H1 (cell line): ENCODE data around the gene DNTTIP2. TPM values are rescaled to one million over a fixed set of nuclear protein-coding genes. Genes with fewer than 3 reads are reported as not detected.

ENCODE experiments used
- CTCF ChIA-PET: fragments of 300-600 bp; sonication (Branson Sonifier 250); formaldehyde crosslinking; loops from one replicate; lab custom pipeline; 2021; ENCODE audit not compliant: partially characterized antibody; lab: Charles Lee
- POLR2A ChIA-PET: fragments of 300-600 bp; sonication (Branson Sonifier 250); formaldehyde crosslinking; loops from one replicate; lab custom pipeline; 2021; ENCODE audit warnings: inconsistent platforms; ENCODE audit not compliant: partially characterized antibody; lab: Charles Lee
- DNase-seq, 2 experiments: peaks; one replicate each; pipeline versions ENCODE4 v3.0.0 to v3.0.0-alpha.2; 2010 to 2022; ENCODE audit warnings: low spot score in 2 of 2, low read depth in 1 of 2, mixed read lengths in 1 of 2
- FAIRE-seq: peaks from 2 replicates; lab custom pipeline; 2011; peaks lifted over from hg19 to GRCh38; lab: Jason Lieb, UNC
- H2AFZ ChIP-seq: 2 replicates; pipeline ENCODE4 v1.8.1; 2012; ENCODE audit warnings: low read length, inconsistent platforms
- H2AK5ac ChIP-seq: 2 replicates; pipeline ENCODE4 v1.6.1; 2013; ENCODE audit warnings: low read depth, low read length
- H2BK120ac ChIP-seq: replicated peaks from 2 replicates; pipeline ENCODE3; 2013; ENCODE audit warnings: low read depth, low read length, inconsistent platforms
- H2BK12ac ChIP-seq: 2 replicates; pipeline ENCODE4 v1.6.1; 2013; ENCODE audit warnings: low read depth, low read length
- H2BK15ac ChIP-seq: 2 replicates; pipeline ENCODE4 v1.6.1; 2013; ENCODE audit warnings: low read length
- H2BK20ac ChIP-seq: 2 replicates; pipeline ENCODE4 v1.6.1; 2013; ENCODE audit warnings: low read length
- H2BK5ac ChIP-seq: 2 replicates; pipeline ENCODE4 v1.6.1; 2013; ENCODE audit warnings: low read depth, low read length
- H3K14ac ChIP-seq: 2 replicates; pipeline ENCODE4 v1.6.1; 2013; ENCODE audit warnings: inconsistent platforms; ENCODE audit not compliant: insufficient read length
- H3K18ac ChIP-seq: 2 replicates; pipeline ENCODE4 v1.6.1; 2013; ENCODE audit warnings: low read length; ENCODE audit errors: extremely low read depth
- H3K23ac ChIP-seq: 2 replicates; pipeline ENCODE4 v1.6.1; 2013; ENCODE audit warnings: inconsistent platforms; ENCODE audit not compliant: insufficient read length
- H3K23me2 ChIP-seq: 2 replicates; pipeline ENCODE4 v1.6.1; 2013; ENCODE audit warnings: low read depth, low read length
- H3K27ac ChIP-seq: 2 replicates; pipeline ENCODE4 v1.6.1; 2011; ENCODE audit warnings: low read depth, low read length, inconsistent platforms
- H3K27me3 ChIP-seq, 4 experiments: replicated peaks in 1 of 4; 1 replicate in 1 of 4; 2 replicates in 3 of 4; pipeline versions ENCODE4 v1.6.1 to v1.8.1; 2011 to 2013; ENCODE audit warnings: low read length in 3 of 4, mild to moderate bottlenecking in 3 of 4, inconsistent platforms in 2 of 4, mixed read lengths in 2 of 4, moderate library complexity in 1 of 4; ENCODE audit not compliant: control insufficient read depth in 3 of 4, insufficient read depth in 3 of 4; ENCODE audit errors: extremely low read depth in 1 of 4
- H3K36me3 ChIP-seq, 4 experiments: 2 replicates each; pipeline versions ENCODE4 v1.6.1 to v1.8.1; 2011 to 2013; ENCODE audit warnings: mild to moderate bottlenecking in 4 of 4, low read length in 3 of 4, moderate library complexity in 2 of 4, control low read depth in 1 of 4, inconsistent platforms in 1 of 4; ENCODE audit not compliant: insufficient read depth in 4 of 4, control insufficient read depth in 2 of 4
- H3K4ac ChIP-seq: replicated peaks from 2 replicates; pipeline ENCODE3; 2013; ENCODE audit warnings: low read length, low read depth, mixed read lengths, inconsistent platforms; ENCODE audit not compliant: insufficient read length
- H3K4me1 ChIP-seq, 4 experiments: replicated peaks in 1 of 4; 1 replicate in 1 of 4; 2 replicates in 3 of 4; pipeline versions ENCODE4 v1.6.1 to v1.8.1; 2011 to 2013; ENCODE audit warnings: low read length in 3 of 4, inconsistent platforms in 2 of 4, mixed read lengths in 1 of 4; ENCODE audit not compliant: insufficient read depth in 4 of 4, control insufficient read depth in 3 of 4
- H3K4me2 ChIP-seq, 2 experiments: 2 replicates each; pipeline versions ENCODE4 v1.6.1 to v1.8.1; 2011 to 2013; ENCODE audit warnings: low read depth in 2 of 2, low read length in 2 of 2, control low read depth in 1 of 2, inconsistent platforms in 1 of 2, mild to moderate bottlenecking in 1 of 2; ENCODE audit not compliant: insufficient read depth in 1 of 2
- H3K4me3 ChIP-seq, 4 experiments: fragments of 200-600, 300-600 bp in 1 of 4; sonication (generic), shearing (Covaris generic), sonication (Bioruptor Twin) in 1 of 4; 2 replicates each; pipeline versions ENCODE4 v1.5.1 to v1.8.1; 2011 to 2016; ENCODE audit warnings: low read length in 4 of 4, low read depth in 3 of 4, control low read depth in 2 of 4, inconsistent platforms in 2 of 4, mild to moderate bottlenecking in 2 of 4, mixed read lengths in 1 of 4, moderate library complexity in 1 of 4; ENCODE audit not compliant: insufficient read depth in 2 of 4; ENCODE audit errors: extremely low read depth in 1 of 4
- H3K56ac ChIP-seq: replicated peaks from 2 replicates; pipeline ENCODE3; 2013; ENCODE audit warnings: low read depth, mild to moderate bottlenecking, mixed read lengths, low read length, inconsistent platforms; ENCODE audit not compliant: insufficient read length
- H3K79me1 ChIP-seq: 2 replicates; pipeline ENCODE4 v1.6.1; 2013; ENCODE audit warnings: low read depth, low read length, control low read depth
- H3K79me2 ChIP-seq, 2 experiments: 2 replicates each; pipeline versions ENCODE4 v1.6.1 to v1.8.1; 2012 to 2013; ENCODE audit warnings: low read length in 2 of 2, mild to moderate bottlenecking in 2 of 2, inconsistent platforms in 1 of 2; ENCODE audit not compliant: insufficient read depth in 2 of 2, control insufficient read depth in 1 of 2
- H3K9ac ChIP-seq, 4 experiments: replicated peaks in 1 of 4; 1 replicate in 1 of 4; 2 replicates in 3 of 4; pipeline versions ENCODE4 v1.6.1 to v1.8.1; 2011 to 2013; ENCODE audit warnings: low read depth in 3 of 4, low read length in 3 of 4, control low read depth in 2 of 4, mild to moderate bottlenecking in 2 of 4, moderate library complexity in 2 of 4, inconsistent platforms in 1 of 4; ENCODE audit errors: extremely low read depth in 1 of 4
- H3K9me3 ChIP-seq, 2 experiments: 2 replicates each; pipeline versions ENCODE4 v1.6.1 to v1.8.1; 2012 to 2013; ENCODE audit warnings: mild to moderate bottlenecking in 2 of 2, moderate library complexity in 2 of 2, control low read depth in 1 of 2, inconsistent platforms in 1 of 2, low read depth in 1 of 2, low read length in 1 of 2, mixed read lengths in 1 of 2; ENCODE audit not compliant: insufficient read depth in 2 of 2
- H4K20me1 ChIP-seq, 2 experiments: replicated peaks in 1 of 2; 2 replicates each; pipeline versions ENCODE3 to v1.8.1; 2011 to 2013; ENCODE audit warnings: inconsistent platforms in 2 of 2, low read length in 2 of 2, mild to moderate bottlenecking in 1 of 2; ENCODE audit not compliant: insufficient read depth in 2 of 2, control insufficient read depth in 1 of 2
- H4K5ac ChIP-seq: 2 replicates; pipeline ENCODE4 v1.6.1; 2013; ENCODE audit warnings: low read length, low read depth, mixed read lengths, inconsistent platforms; ENCODE audit not compliant: insufficient read length
- H4K8ac ChIP-seq: 2 replicates; pipeline ENCODE4 v1.8.0; 2013; ENCODE audit warnings: mild to moderate bottlenecking, moderate library complexity, low read length, inconsistent platforms; ENCODE audit not compliant: insufficient read depth; ENCODE audit errors: extremely low read depth
- H4K91ac ChIP-seq: replicated peaks from 2 replicates; pipeline ENCODE3; 2013; ENCODE audit warnings: low read length, mixed read lengths, inconsistent platforms; ENCODE audit not compliant: insufficient read length
- ATF3 ChIP-seq: IDR thresholded peaks from 2 replicates; pipeline ENCODE4 v1.6.1; 2011; ENCODE audit warnings: low read depth, mild to moderate bottlenecking, low read length; ENCODE audit not compliant: insufficient read depth
- GABPA ChIP-seq: IDR thresholded peaks from 2 replicates; pipeline ENCODE4 v1.6.1; 2011; ENCODE audit warnings: mild to moderate bottlenecking, low read length, moderate library complexity, borderline replicate concordance; ENCODE audit not compliant: insufficient read depth
- MAFK ChIP-seq: IDR thresholded peaks from 2 replicates; pipeline ENCODE4 v1.6.1; 2012; ENCODE audit warnings: low read depth, mild to moderate bottlenecking, improper control_type of control experiment, low read length
- SP1 ChIP-seq: IDR thresholded peaks from 2 replicates; pipeline ENCODE4 v1.6.1; 2011; ENCODE audit warnings: low read depth, low read length
- TEAD4 ChIP-seq: IDR thresholded peaks from 2 replicates; pipeline ENCODE4 v1.6.1; 2012; ENCODE audit warnings: low read depth, low read length, inconsistent platforms, mixed read lengths
- YY1 ChIP-seq: IDR thresholded peaks from 2 replicates; pipeline ENCODE4 v1.6.1; 2011; ENCODE audit warnings: low read depth, mild to moderate bottlenecking, low read length
- WGBS, 2 experiments: shearing (Covaris generic) in 1 of 2; methylation state at CpG; one replicate each; pipeline versions ENCODE4 v1.1.6 to v1.1.7; 2013 to 2015; ENCODE audit warnings: low lambda C conversion rate in 2 of 2, mixed read lengths in 2 of 2, inconsistent platforms in 1 of 2, low coverage in 1 of 2, missing lambda C conversion rate in 1 of 2; ENCODE audit not compliant: insufficient replicate concordance in 2 of 2, insufficient coverage in 1 of 2, insufficient read length in 1 of 2; ENCODE audit errors: extremely low coverage in 1 of 2, missing lambda C conversion rate in 1 of 2; 5-methylcytosine and 5-hydroxymethylcytosine counted together
- polyA plus RNA-seq, 7 experiments: library from polyadenylated mRNA; depleted of rRNA in 3 of 7; stranded (reverse) in 5 of 7; unstranded in 2 of 7; fragments of >200 nt in 5 of 7; fragments of 200-250 nt in 2 of 7; gene quantifications; 1 replicate in 5 of 7; 2 replicates in 1 of 7; 4 replicates in 1 of 7; pipeline versions ENCODE4 v1.2.1 to v1.2.3, GENCODE V29; 2011 to 2013; ENCODE audit warnings: missing spikeins in 2 of 7, mixed read lengths in 2 of 7
- total RNA-seq: library from RNA; stranded (reverse); fragmentation: NEBNext Ultra II Directional; extraction: Animal tissue kit (Norgen Biotek cat#: 25700); gene quantifications from 2 replicates; pipeline ENCODE4 v1.2.1, GENCODE V29; 2021
- TF ChIP-seq, protein P1 (sequence below): IDR thresholded peaks from 2 replicates; pipeline ENCODE4 v1.6.1; 2012; ENCODE audit warnings: low read length, inconsistent platforms

The DNTTIP2 gene
- total and polyA plus RNA-seq, 2 of the 8 experiments (the other 6 are each of a cell fraction or from before 2014, with no cell fraction given), result 6.3 to 80.4 TPM

DNA sequence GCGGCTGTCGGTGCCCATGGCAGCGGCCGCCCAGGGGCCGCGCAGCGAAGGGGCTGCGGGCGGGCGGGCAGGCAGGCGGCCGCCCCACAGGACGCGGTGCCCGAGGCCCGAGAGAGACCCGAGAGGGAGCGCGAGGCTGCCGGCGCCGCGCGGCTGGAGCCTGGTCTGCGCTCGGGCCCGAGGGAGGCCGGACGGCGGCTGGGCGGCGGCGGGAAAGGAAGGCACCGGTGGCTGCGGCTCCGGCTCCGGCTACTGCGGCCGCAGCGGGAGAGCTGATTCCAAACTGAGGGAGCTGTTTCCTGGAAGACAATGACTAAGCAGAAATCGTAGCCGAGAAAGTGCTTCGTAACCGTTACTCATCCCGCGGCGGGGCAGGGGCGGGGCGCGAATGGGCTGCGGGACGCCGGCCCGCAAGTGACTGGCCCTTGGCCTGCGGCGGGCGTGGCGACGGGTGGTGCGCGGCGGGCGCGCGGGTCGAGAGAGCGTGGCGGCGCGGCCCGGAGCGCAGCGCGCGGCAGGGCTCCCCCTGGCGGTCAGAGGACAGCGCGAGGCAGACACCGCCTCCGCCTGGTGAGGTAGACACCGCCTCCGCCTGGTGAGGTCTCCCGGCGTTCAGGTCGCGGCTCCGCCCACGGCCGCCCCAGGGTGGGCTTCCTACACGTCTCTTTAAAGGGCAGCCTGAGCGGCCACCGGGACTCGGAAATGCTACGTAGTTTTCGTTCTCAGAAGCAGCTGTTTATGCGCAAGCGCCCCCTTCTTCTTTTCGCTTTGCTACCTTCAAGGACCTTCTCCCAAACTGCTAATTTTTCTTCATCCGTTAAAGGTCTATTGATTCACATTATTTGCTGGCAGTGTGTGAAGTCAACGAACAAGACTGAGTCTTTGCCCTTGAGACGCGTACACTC lies 30.4 kb upstream of the DNTTIP2 start, which contains the start of gene GCLM:
GCLM (minus strand) TSS at position 285 of the 905 bp plus-strand sequence; CDS start at position 18, 267 bp downstream.
- ChIA-PET CTCF (interaction anchor here (0.6 to 2.5 kb wide), 16 partner anchors 10 to 279 kb away, joined by 3 to 15 read pairs (median 3); no protein-coding TSS in a partner anchor), POLR2A (interaction anchor here (0.6 to 1.7 kb wide), 7 partner anchors 9 to 461 kb away, joined by 3 to 20 read pairs (median 4); partner anchors contain the start of gene DNTTIP2)
- Histone ChIP-seq H3K79me2 (peaks cover 0 to 39% of the 10 kb centered on the region in 2 experiments; a peak in 2 of 4 replicates), H4K8ac (peak within 1 kb of the TSS; percentile 62), H3K4me2 (peak within 1 kb of the TSS; percentile 83 to 92), H2BK15ac (no peak within 1 kb of the TSS), H3K9ac (peak within 1 kb of the TSS; percentile 41 to 83 (median 58); a peak in 6 of 7 replicates), H4K5ac (no peak within 1 kb of the TSS), H3K18ac (peak within 1 kb of the TSS; percentile 93), H3K4me1 (peaks cover 0 to 3% (median 2%) of the 10 kb centered on the region in 4 experiments; a peak in 2 of 7 replicates), H3K27ac (peak within 1 kb of the TSS; percentile 42; the same call in 1 of the 2 replicates), H3K4ac (no peak within 1 kb of the TSS), H3K56ac (peak within 1 kb of the TSS; percentile 21), H3K14ac (no peak within 1 kb of the TSS), H2BK120ac (peak within 1 kb of the TSS; percentile 9), H2BK20ac (no peak within 1 kb of the TSS), H3K9me3 (no peaks in the 10 kb centered on the region), H4K91ac (no peak within 1 kb of the TSS), H2AK5ac (0 out of 2 replicates have a peak within 1 kb of the TSS, but pooled peaks have one; percentile 82), H3K27me3 (0 out of 7 replicates have a peak, but pooled peaks cover 0 to 2% (median 1%) of the 10 kb centered on the region in 4 experiments), H3K4me3 (peak within 1 kb of the TSS; percentile 70 to 91 (median 81)), H2AFZ (peak within 1 kb of the TSS; percentile 74), H3K23me2 (peaks cover 10% of the 10 kb centered on the region), H4K20me1 (no peaks in the 10 kb centered on the region), H2BK12ac (0 out of 2 replicates have a peak within 1 kb of the TSS, but pooled peaks have one; percentile 60), H2BK5ac (peak within 1 kb of the TSS; percentile 52; the same call in 1 of the 2 replicates), H3K79me1 (no peaks in the 10 kb centered on the region; the same call in 1 of the 2 replicates), H3K36me3 (no peaks in the 10 kb centered on the region), H3K23ac (no peak within 1 kb of the TSS)
- DNase-seq (peak; percentile 82 to 96), FAIRE-seq (peak; percentile 13)
- WGBS, 2 experiments, result 5% methylated on average over 51 of the region's 102 CpGs; no CpG with 5 or more reads in 1 of the 2 experiments
- TF ChIP-seq YY1 (peak; percentile 36; the same call in 1 of the 2 replicates), TEAD4 (peak; percentile 67), GABPA (no peak), MAFK (peak; percentile 94), ATF3 (peak; percentile 6; the same call in 1 of the 2 replicates), SP1 (peak; percentile 24; the same call in 1 of the 2 replicates)
- TF ChIP-seq, protein P1, sequence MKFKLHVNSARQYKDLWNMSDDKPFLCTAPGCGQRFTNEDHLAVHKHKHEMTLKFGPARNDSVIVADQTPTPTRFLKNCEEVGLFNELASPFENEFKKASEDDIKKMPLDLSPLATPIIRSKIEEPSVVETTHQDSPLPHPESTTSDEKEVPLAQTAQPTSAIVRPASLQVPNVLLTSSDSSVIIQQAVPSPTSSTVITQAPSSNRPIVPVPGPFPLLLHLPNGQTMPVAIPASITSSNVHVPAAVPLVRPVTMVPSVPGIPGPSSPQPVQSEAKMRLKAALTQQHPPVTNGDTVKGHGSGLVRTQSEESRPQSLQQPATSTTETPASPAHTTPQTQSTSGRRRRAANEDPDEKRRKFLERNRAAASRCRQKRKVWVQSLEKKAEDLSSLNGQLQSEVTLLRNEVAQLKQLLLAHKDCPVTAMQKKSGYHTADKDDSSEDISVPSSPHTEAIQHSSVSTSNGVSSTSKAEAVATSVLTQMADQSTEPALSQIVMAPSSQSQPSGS, result no peak
